ENCODE results near the gene RAB20. TPM values are rescaled to one million over a fixed set of nuclear protein-coding genes. Genes with fewer than 3 reads are reported as not detected.

RAB20 gene
- total and polyA plus RNA-seq, 7 experiments from 2014 or later: 1.3 to 13.6 (median 4.0) TPM

DNA sequence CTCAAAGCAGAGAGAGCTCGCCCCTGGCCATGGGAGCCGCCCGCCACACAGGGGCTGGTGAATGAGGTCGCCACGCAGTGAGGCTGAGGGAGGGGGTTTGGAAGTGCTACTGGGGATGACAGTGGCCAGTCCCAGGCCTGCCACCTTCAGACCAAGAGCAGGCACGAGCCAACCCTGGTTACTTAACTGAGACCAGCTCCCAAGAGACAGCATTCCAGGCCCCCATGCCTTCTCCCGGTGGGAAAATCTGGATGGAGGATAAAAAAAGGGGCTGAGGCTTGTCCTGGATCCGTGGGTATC is 43.3 kb downstream of the RAB20 start:
- Mint-ChIP-seq H3K4me1 (peaks cover 0 to 7% (median 4%) of the 10 kb centered on the region in 7 donors), H3K27ac (no peak overlapping the region), H3K36me3 (peaks cover 0 to 15% (median 6%) of the 10 kb centered on the region in 5 donors), H3K27me3 (no peaks in the 10 kb centered on the region), H3K9me3 (peaks cover 0 to 4% (median 0%) of the 10 kb centered on the region in 11 donors), H3K4me3 (no peak overlapping the region)
- DNase-seq (no peak), ATAC-seq (no peak)
- ChIA-PET CTCF (no interaction called here), POLR2A (no interaction called here)
- no peaks in the 10 kb centered on the region for H3K36me3 ChIP-seq (ENCODE audit: control insufficient read depth in 2 of 3, insufficient read depth in 3 of 3, low read length in 3 of 3)
- H3K27me3 ChIP-seq (ENCODE audit: control insufficient read depth in 2 of 2, insufficient read depth in 2 of 2, low read length in 2 of 2): no peaks in the 10 kb centered on the region
- intact Hi-C loops (cut with micrococcal nuclease): no loop called here
- no peak overlapping the region for H3K27ac ChIP-seq (ENCODE audit: low read depth, low read length)
- H3K4me3 ChIP-seq (ENCODE audit: low read length): no peak overlapping the region
- no peaks in the 10 kb centered on the region for H3K9me3 ChIP-seq (ENCODE audit: control insufficient read depth in 2 of 3, low read length in 3 of 3)
- H3K4me1 ChIP-seq (ENCODE audit: control insufficient read depth in 2 of 2, insufficient read depth in 2 of 2, low read length in 2 of 2): no peaks in the 10 kb centered on the region

DNA sequence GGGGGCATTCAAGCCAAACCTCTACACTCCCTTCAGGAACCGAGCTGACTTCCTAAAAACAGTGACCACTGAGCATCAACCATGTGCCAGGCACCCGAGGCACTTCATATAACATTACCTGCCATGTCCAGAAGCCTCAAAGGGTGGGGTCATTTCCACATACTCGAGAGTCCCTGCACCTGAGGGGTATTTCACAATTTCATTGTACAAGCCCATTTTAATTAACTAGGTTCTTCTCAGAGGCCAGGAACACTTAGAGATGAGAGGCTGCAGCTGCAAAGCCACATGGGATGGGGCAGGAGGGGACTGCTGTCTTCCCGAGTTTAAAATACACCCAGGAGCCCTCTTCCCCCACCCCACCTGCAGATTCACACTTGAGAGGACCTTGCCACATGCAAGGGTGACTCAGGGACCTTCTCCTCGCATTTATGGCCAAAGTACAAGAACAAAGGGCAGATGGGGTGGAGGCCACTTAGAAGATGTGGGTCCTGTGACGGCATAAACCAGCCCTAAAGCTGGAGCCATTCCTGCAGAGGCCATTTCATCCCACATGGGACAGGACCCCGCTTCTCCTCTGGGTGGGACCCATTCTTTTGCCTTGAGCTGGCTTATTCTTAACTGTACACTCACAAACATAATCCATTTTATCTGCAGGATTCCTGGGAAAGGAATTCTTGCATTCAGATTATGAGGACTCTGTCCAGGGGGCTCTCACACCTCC is 43.9 kb downstream of the RAB20 start:
- H3K36me3 Mint-ChIP-seq: peaks cover 0 to 15% (median 2%) of the 10 kb centered on the region in 5 donors
- Histone ChIP-seq H3K9me3 (ENCODE audit: control insufficient read depth in 2 of 3, low read length in 3 of 3) (no peaks in the 10 kb centered on the region), H3K4me3 (ENCODE audit: low read length) (no peak overlapping the region), H3K27ac (ENCODE audit: low read depth, low read length) (no peak overlapping the region), H3K36me3 (ENCODE audit: control insufficient read depth in 2 of 3, insufficient read depth in 3 of 3, low read length in 3 of 3) (no peaks in the 10 kb centered on the region), H3K27me3 (ENCODE audit: control insufficient read depth in 2 of 2, insufficient read depth in 2 of 2, low read length in 2 of 2) (no peaks in the 10 kb centered on the region), H3K4me1 (ENCODE audit: control insufficient read depth in 2 of 2, insufficient read depth in 2 of 2, low read length in 2 of 2) (no peaks in the 10 kb centered on the region)
- ChIA-PET CTCF (no interaction called here), POLR2A (no interaction called here)
- DNase-seq (no peak), ATAC-seq (no peak)
- no peaks in the 10 kb centered on the region for H3K27me3 Mint-ChIP-seq
- intact Hi-C loops (cut with micrococcal nuclease): no loop called here
- no peak overlapping the region for H3K27ac Mint-ChIP-seq
- no peak overlapping the region for H3K4me3 Mint-ChIP-seq
- peaks cover 0 to 4% (median 0%) of the 10 kb centered on the region in 11 donors for H3K9me3 Mint-ChIP-seq
- H3K4me1 Mint-ChIP-seq: peaks cover 0 to 5% (median 1%) of the 10 kb centered on the region in 7 donors

DNA sequence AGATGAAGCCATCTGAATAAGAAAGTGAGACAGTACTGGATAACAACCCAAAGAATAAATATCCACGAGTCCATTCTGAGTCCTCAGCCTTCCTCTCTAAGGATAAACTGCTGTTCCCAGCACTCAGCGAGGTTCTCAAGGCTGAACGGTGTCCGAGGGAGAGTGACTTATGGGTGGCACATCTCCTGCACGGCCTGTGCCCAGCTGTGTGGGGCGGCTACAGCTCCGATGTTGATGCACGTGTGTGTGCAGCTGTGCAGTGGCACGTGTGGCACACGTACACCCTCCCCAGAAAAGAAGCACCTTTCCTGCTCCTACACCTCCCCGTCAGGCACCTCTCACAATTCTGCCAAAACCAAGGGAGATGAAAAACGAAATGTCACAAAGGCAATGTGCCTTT is 45.0 kb downstream of the RAB20 start:
- no peaks in the 10 kb centered on the region for H3K36me3 ChIP-seq (ENCODE audit: control insufficient read depth in 2 of 3, insufficient read depth in 3 of 3, low read length in 3 of 3)
- H3K36me3 Mint-ChIP-seq: peaks cover 0 to 15% (median 0%) of the 10 kb centered on the region in 5 donors
- no peaks in the 10 kb centered on the region for H3K9me3 ChIP-seq (ENCODE audit: control insufficient read depth in 2 of 3, low read length in 3 of 3)
- H3K4me3 Mint-ChIP-seq: no peak overlapping the region
- H3K4me1 ChIP-seq (ENCODE audit: control insufficient read depth in 2 of 2, insufficient read depth in 2 of 2, low read length in 2 of 2): no peaks in the 10 kb centered on the region
- no peaks in the 10 kb centered on the region for H3K27me3 ChIP-seq (ENCODE audit: control insufficient read depth in 2 of 2, insufficient read depth in 2 of 2, low read length in 2 of 2)
- DNase-seq (no peak), ATAC-seq (no peak)
- ChIA-PET POLR2A (no interaction called here), CTCF (no interaction called here)
- no peak overlapping the region for H3K27ac ChIP-seq (ENCODE audit: low read depth, low read length)
- no peaks in the 10 kb centered on the region for H3K27me3 Mint-ChIP-seq
- H3K4me1 Mint-ChIP-seq: peaks cover 0 to 5% (median 0%) of the 10 kb centered on the region in 7 donors
- H3K4me3 ChIP-seq (ENCODE audit: low read length): no peak overlapping the region
- H3K9me3 Mint-ChIP-seq: peaks cover 0 to 4% (median 0%) of the 10 kb centered on the region in 11 donors
- H3K27ac Mint-ChIP-seq: no peak overlapping the region
- intact Hi-C loops (cut with micrococcal nuclease): no loop called here

DNA sequence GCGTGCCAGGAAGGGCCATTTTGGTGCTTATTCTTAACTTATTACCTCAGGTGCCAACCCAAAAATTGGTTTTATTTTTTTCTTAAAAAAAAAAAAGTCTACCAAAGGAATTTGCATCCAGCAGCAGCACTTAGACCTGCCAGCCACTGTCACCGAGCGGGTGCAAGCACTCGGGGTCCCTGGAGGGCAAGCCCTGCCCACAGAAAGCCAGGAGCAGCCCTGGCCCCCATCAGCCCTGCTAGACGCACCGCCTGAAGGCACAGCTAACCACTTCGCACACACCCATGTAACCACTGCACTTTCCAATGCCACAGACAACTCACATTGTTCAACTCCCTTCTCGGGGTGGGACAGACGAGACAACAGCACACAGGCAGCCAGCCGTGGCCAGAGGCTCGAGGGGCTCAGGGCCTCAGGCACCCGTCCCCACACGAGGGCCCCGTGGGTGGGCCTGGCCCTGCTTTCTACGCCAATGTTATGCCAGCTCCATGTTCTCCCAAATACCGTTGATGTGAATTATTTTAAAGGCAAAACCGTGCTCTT is 49.3 kb downstream of the RAB20 start:
- Histone ChIP-seq H3K4me3 (ENCODE audit: low read length) (no peak overlapping the region), H3K27me3 (ENCODE audit: control insufficient read depth in 2 of 2, insufficient read depth in 2 of 2, low read length in 2 of 2) (no peaks in the 10 kb centered on the region), H3K27ac (ENCODE audit: low read depth, low read length) (no peak overlapping the region), H3K4me1 (ENCODE audit: control insufficient read depth in 2 of 2, insufficient read depth in 2 of 2, low read length in 2 of 2) (no peaks in the 10 kb centered on the region), H3K9me3 (ENCODE audit: control insufficient read depth in 2 of 3, low read length in 3 of 3) (no peaks in the 10 kb centered on the region), H3K36me3 (ENCODE audit: control insufficient read depth in 2 of 3, insufficient read depth in 3 of 3, low read length in 3 of 3) (no peaks in the 10 kb centered on the region)
- ATAC-seq (no peak), DNase-seq (no peak)
- H3K27ac Mint-ChIP-seq: no peak overlapping the region
- H3K36me3 Mint-ChIP-seq: no peaks in the 10 kb centered on the region
- H3K4me3 Mint-ChIP-seq: no peak overlapping the region
- H3K27me3 Mint-ChIP-seq: no peaks in the 10 kb centered on the region
- ChIA-PET POLR2A (no interaction called here), CTCF (no interaction called here)
- peaks cover 0 to 5% (median 0%) of the 10 kb centered on the region in 7 donors for H3K4me1 Mint-ChIP-seq
- H3K9me3 Mint-ChIP-seq: peaks cover 0 to 4% (median 0%) of the 10 kb centered on the region in 11 donors
- intact Hi-C loops (cut with micrococcal nuclease): no loop called here

DNA sequence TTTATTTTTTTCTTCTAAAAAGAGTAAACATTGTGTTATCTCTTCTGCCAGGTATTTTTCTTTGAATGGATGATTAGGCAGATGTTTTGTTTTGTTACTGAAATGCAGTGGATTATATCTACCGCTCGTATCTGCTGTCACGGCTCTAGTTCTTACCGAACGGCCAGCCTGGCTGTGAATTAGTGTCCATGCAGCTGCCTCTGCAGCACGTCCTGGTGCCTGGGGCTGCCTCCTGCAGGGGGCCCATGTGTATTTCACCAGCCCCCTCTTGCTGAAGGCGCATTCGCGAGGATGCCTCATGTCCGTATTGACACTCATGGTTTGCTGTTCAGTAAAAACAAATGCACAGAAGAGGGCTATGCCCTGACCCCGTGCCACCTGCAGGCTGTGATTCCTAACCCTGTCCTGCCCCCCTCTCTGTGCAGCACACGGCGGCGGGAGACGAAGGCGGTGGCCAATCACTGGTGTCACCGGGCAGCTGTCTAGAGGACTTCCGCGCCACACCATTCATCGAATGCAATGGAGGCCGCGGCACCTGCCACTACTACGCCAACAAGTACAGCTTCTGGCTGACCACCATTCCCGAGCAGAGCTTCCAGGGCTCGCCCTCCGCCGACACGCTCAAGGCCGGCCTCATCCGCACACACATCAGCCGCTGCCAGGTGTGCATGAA is 49.9 kb downstream of the RAB20 start:
- Histone ChIP-seq H3K4me1 (ENCODE audit: control insufficient read depth in 2 of 2, insufficient read depth in 2 of 2, low read length in 2 of 2) (no peaks in the 10 kb centered on the region), H3K36me3 (ENCODE audit: control insufficient read depth in 2 of 3, insufficient read depth in 3 of 3, low read length in 3 of 3) (no peaks in the 10 kb centered on the region), H3K27me3 (ENCODE audit: control insufficient read depth in 2 of 2, insufficient read depth in 2 of 2, low read length in 2 of 2) (no peaks in the 10 kb centered on the region), H3K27ac (ENCODE audit: low read depth, low read length) (no peak overlapping the region), H3K4me3 (ENCODE audit: low read length) (no peak overlapping the region), H3K9me3 (ENCODE audit: control insufficient read depth in 2 of 3, low read length in 3 of 3) (no peaks in the 10 kb centered on the region)
- DNase-seq (no peak), ATAC-seq (no peak)
- H3K27ac Mint-ChIP-seq: no peak overlapping the region
- peaks cover 0 to 3% (median 0%) of the 10 kb centered on the region in 5 donors for H3K27me3 Mint-ChIP-seq
- peaks cover 0 to 4% (median 0%) of the 10 kb centered on the region in 11 donors for H3K9me3 Mint-ChIP-seq
- CTCF ChIA-PET: no interaction called here
- H3K4me3 Mint-ChIP-seq: no peak overlapping the region
- peaks cover 0 to 5% (median 0%) of the 10 kb centered on the region in 7 donors for H3K4me1 Mint-ChIP-seq
- intact Hi-C loops (cut with micrococcal nuclease): no loop called here
- POLR2A ChIA-PET: no interaction called here
- no peaks in the 10 kb centered on the region for H3K36me3 Mint-ChIP-seq

DNA sequence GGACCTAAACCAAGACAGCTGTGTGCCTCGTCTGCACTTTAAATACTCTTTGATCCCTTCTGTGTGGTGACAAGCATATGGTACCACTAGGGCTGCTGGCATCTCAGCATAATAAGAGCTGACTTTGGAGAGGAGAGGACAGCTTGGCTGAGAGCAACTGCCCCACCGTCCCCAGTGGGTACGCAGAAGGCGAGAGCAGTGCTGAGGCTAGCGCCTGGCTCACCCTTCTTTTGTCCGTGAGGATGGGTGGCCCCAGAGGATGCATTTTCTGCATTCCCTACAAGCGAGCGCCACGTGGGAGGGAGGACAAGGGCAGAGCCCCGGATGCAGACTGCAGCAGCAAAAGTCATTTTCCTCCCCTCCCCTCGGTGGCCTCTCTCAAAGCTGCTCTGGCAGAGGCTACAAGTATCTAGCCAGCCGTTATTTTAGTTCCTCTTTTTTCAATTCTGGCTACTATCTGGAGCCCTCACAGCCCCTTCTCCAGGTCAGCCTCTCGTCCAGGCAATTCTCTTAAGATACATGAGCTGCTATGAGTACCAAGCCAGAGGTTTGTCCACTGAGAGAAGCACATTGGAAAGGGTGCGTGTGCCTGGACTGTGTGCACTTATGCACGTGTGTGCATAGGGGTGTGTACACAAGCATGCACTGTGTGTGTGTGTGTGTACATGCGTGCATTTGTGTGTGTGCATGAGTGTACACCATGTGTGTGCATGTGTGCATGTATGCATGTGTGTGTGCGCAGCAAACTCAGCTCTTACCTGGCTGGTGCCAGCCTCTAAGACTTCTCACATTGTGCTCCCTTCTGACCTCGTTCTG is 51.3 kb downstream of the RAB20 start:
- intact Hi-C loops (cut with micrococcal nuclease): no loop called here
- ChIA-PET CTCF (no interaction called here), POLR2A (no interaction called here)
- DNase-seq (no peak), ATAC-seq (peak; percentile 54)
- H3K9me3 Mint-ChIP-seq: peaks cover 0 to 3% (median 0%) of the 10 kb centered on the region in 11 donors
- no peak overlapping the region for H3K27ac Mint-ChIP-seq
- Histone ChIP-seq H3K27ac (ENCODE audit: low read depth, low read length) (no peak overlapping the region), H3K36me3 (ENCODE audit: control insufficient read depth in 2 of 3, insufficient read depth in 3 of 3, low read length in 3 of 3) (no peaks in the 10 kb centered on the region), H3K4me1 (ENCODE audit: control insufficient read depth in 2 of 2, insufficient read depth in 2 of 2, low read length in 2 of 2) (no peaks in the 10 kb centered on the region), H3K4me3 (ENCODE audit: low read length) (no peak overlapping the region), H3K27me3 (ENCODE audit: control insufficient read depth in 2 of 2, insufficient read depth in 2 of 2, low read length in 2 of 2) (no peaks in the 10 kb centered on the region), H3K9me3 (ENCODE audit: control insufficient read depth in 2 of 3, low read length in 3 of 3) (no peaks in the 10 kb centered on the region)
- peaks cover 0 to 5% (median 0%) of the 10 kb centered on the region in 7 donors for H3K4me1 Mint-ChIP-seq
- H3K36me3 Mint-ChIP-seq: no peaks in the 10 kb centered on the region
- H3K4me3 Mint-ChIP-seq: no peak overlapping the region
- H3K27me3 Mint-ChIP-seq: peaks cover 0 to 10% (median 0%) of the 10 kb centered on the region in 5 donors

Measured in naive thymus-derived CD4-positive, alpha-beta T cell (primary cell).